Fibroblast of villous mesenchyme (primary cell): Measurements from ENCODE around the gene CACNA1S. TPM values are rescaled to one million over a fixed set of nuclear protein-coding genes. Genes with fewer than 3 reads are reported as not detected.

ENCODE experiments used
- DNase-seq: peaks from one replicate; pipeline ENCODE4 v3.0.0-alpha.2; 2010; ENCODE audit warnings: low read depth
- H3K4me3 ChIP-seq: 2 replicates; pipeline ENCODE4 v1.5.1; 2011; ENCODE audit warnings: low read depth, mild to moderate bottlenecking, low read length
- total RNA-seq: library from RNA; depleted of rRNA; stranded (reverse); fragments of >200 nt; gene quantifications from 2 replicates; pipeline ENCODE4 v1.2.3, GENCODE V29; 2012
- TF ChIP-seq, protein P1 (sequence below): IDR thresholded peaks from 2 replicates; pipeline ENCODE4 v1.5.1; 2012; ENCODE audit warnings: low read depth, mild to moderate bottlenecking, low read length; ENCODE audit not compliant: insufficient read depth

Gene CACNA1S
- total RNA-seq, 1 donor, result not detected

DNA sequence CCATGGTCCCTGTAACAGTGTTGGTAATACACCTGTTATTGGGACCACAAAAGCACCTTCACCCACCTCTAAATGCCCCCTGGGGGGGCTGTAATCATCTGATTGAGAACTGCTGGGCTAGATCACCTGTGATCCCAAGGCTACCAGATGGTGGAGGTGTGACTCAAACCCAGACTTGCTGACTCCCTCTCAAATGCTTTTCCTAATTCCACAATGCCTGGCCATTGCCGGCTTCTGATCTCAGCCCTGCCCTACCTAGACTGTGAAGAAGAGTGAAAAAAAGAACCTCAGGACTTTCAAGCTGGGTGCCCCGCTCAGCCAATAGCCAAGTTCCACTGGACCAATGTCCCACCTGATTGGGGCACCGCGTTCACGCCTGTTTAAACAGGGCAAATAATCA lies 32.5 kb upstream of the CACNA1S start:
- no peak for DNase-seq
- no peak overlapping the region for H3K4me3 ChIP-seq
- TF ChIP-seq, protein P1, sequence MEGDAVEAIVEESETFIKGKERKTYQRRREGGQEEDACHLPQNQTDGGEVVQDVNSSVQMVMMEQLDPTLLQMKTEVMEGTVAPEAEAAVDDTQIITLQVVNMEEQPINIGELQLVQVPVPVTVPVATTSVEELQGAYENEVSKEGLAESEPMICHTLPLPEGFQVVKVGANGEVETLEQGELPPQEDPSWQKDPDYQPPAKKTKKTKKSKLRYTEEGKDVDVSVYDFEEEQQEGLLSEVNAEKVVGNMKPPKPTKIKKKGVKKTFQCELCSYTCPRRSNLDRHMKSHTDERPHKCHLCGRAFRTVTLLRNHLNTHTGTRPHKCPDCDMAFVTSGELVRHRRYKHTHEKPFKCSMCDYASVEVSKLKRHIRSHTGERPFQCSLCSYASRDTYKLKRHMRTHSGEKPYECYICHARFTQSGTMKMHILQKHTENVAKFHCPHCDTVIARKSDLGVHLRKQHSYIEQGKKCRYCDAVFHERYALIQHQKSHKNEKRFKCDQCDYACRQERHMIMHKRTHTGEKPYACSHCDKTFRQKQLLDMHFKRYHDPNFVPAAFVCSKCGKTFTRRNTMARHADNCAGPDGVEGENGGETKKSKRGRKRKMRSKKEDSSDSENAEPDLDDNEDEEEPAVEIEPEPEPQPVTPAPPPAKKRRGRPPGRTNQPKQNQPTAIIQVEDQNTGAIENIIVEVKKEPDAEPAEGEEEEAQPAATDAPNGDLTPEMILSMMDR, result no peak

DNA sequence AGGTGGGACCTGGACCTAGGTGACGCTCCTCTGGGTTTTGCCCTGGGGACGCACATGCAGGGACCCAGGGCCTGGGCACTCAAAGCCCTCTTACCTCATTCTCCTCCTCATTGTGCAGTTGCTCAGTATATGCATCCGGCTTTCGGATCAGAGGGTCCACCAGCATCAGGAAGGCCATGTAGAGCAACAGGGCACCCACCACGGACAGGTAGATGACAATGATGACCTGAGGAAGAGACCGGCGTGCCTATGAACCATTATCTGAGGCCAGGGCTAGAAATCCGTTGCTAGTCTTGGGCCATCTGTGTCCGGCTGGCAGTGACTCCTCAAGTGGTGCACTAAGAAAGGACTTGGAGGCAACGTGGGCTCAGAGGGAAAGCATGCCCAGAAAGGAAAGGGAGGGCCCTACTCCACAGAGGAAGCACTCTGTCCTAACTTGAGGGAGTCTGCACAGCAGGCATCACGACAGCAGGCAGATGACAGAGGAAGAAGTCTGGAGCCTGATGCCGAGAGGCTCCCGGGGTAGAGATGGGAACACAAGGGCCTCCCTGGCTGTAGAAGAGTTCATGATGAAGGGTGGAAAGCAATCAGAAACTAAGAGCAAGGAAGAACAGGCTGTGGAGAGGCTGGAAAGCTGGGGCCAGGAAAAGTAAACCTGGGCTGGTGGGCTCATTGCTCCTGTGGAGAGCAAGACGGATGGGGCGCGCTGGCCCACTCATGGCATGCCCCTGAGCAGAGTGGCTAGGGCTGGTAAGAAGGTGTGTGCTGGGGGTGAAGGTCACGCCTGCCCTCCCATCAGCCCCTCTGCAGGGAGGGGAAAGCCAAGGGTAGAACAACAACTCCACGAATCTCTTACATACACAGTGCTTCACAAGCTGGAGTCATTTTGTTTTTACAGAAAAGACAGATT lies 31.8 kb upstream of the CACNA1S start:
- DNase-seq, result no peak
- H3K4me3 ChIP-seq, result no peak overlapping the region
- TF ChIP-seq, protein P1, result no peak

DNA sequence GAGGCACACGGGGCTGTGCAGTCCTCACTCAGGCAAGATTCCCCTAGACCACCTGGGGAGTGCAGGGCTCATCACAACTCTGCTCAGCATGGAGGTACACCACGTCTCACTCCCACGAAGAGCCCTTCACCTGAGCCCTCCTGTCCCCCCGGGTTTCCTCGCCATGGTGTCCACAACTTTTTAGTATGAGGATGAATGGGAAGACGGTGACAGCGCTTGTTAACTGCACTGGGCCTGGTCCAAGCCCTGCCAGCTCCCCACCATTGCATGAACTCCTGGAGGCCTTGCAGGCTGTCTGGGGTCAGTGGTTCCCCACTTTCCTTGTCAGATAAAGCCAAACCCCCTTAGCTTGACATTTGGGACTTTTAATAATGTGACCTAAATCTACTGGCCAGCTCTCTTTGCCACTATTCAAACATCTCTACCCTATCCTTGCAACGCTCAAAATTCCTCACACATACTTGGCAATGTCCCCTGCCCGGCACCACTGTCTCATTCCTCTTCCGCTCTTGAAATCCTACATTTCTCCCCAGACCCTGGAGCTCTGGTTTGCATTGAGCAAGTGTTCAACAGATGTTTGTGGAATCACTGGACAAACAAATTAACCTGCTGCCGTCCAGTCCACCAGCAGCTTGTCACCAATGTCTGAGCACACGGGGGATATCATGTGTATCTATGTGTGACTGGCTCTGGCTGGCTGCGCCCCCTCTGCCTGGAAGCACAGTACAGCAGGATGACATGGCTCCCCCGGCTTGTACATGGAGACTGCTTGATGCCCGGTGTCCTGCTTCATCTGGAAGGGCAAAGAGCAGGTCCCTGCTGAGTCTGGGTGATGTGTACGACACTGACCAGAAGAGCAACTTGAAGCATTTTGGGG lies 30.9 kb upstream of the CACNA1S start:
- no peak for DNase-seq
- TF ChIP-seq, protein P1, result no peak
- H3K4me3 ChIP-seq, result no peak overlapping the region

DNA sequence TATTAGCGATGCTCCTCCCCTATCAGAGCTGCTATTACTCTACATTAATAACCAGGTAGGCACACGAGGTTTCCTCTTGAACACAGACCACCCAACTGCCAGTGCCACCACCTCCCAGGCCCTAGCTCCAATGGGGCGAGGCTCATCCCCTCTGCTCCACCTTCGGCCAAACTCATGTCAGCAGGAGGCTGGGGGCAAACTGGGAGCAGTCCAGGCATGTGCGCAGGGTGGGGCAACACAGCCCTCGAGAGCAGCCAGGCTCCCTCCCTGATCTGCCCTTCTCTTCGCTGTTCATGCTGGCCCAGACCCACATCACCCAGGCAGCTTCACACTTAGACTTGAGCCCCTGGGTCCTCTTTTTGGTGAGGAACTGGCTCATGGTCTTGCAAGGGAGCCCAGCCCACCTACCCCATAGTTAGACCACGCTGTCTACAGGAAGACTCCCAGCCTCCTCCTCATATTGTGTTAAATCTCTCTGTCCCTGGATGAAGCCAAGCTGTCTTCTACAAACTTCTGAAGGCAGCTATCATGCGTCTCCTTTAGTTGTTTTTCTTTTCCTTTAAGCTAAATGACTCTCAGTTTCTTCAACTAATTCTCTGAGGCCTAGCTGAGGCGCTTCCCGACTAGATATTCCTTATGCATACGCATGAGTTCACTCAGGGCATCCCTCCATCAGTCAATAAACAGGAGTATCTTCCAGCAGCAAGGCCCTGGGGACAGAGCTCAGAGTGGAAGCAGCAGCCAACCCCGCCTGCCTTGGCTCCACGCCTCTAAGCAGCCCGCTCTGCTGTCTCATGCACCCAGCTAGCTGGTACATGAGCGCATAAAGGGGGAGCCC lies 30.0 kb upstream of the CACNA1S start:
- TF ChIP-seq, protein P1, result no peak
- no peak overlapping the region for H3K4me3 ChIP-seq
- DNase-seq, result no peak

DNA sequence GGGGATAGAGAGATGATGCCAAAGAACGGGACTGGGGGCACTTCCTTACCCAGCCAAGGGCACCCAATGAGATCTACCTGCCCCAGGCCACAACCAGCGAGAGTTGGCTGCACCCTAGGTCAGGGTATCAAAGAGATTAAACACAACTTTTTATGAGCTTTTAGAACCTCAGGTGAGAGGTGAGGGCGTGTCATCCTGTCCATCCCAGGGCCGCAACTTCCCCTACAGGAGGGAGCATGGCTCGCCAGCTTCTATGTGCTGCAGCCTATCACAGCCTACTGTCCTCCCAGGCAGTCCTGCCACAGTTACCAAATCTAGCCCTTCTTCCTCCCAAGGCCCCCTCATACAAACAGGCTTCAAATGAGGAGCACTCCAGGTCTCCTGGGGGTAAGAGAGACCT lies 29.2 kb upstream of the CACNA1S start:
- H3K4me3 ChIP-seq, result no peak overlapping the region
- TF ChIP-seq, protein P1, result no peak
- DNase-seq, result no peak

DNA sequence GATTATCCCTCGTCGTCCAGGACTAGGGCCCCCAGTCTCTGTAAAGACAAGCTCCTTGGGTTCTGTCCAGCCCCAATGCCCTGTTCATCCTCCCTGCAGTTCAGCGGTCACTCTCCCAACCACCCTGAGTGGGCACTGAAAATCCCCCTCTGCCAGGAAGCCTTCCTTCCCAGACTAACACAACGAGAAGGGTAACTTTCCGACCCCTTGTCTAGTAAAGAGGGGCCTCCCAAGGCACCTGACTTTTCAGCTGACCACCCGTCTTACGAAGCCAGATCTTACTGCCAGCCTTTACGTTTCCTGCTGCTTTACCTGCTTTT lies 28.7 kb upstream of the CACNA1S start:
- DNase-seq, result no peak
- TF ChIP-seq, protein P1, result no peak
- H3K4me3 ChIP-seq, result no peak overlapping the region
